ENCODE measurements around the gene PEF1.

- TF ChIP-seq, protein P1, sequence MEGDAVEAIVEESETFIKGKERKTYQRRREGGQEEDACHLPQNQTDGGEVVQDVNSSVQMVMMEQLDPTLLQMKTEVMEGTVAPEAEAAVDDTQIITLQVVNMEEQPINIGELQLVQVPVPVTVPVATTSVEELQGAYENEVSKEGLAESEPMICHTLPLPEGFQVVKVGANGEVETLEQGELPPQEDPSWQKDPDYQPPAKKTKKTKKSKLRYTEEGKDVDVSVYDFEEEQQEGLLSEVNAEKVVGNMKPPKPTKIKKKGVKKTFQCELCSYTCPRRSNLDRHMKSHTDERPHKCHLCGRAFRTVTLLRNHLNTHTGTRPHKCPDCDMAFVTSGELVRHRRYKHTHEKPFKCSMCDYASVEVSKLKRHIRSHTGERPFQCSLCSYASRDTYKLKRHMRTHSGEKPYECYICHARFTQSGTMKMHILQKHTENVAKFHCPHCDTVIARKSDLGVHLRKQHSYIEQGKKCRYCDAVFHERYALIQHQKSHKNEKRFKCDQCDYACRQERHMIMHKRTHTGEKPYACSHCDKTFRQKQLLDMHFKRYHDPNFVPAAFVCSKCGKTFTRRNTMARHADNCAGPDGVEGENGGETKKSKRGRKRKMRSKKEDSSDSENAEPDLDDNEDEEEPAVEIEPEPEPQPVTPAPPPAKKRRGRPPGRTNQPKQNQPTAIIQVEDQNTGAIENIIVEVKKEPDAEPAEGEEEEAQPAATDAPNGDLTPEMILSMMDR (optimal IDR thresholded peaks at IDR 0.05 in 1 of 3, IDR thresholded peaks at IDR 0.05 in 1 of 3, conservative IDR thresholded peaks at IDR 0.05 in 1 of 3; ENCODE audit: extremely low read depth in 1 of 3, insufficient read depth in 2 of 3, low read length in 3 of 3) = no peak
- no peak for TF ChIP-seq EZH2 (IDR thresholded peaks at IDR 0.05; ENCODE audit: low read length)
Measured at GRCh38 chr1:31653717-31654473, 9.2 kb upstream of the PEF1 start.

All from keratinocyte (primary cell).